Tibial nerve (tissue), 3 donors: Measurements from ENCODE around the gene NMNAT1.

Experiments used
- POLR2A ChIP-seq, 2 donors: fragments of 450-650 bp; IDR thresholded peaks; one replicate each; pipeline ENCODE4 v1.6.1; 2017; ENCODE audit warnings: antibody characterized with exemption in 2 of 2, mild to moderate bottlenecking in 2 of 2, moderate library complexity in 2 of 2
- TF ChIP-seq, protein P1 (sequence below), 5 experiments: fragments of 200-600 bp in 3 of 5; fragments of 450-650 bp in 2 of 5; sonication (generic) in 3 of 5; IDR thresholded peaks; one replicate each; pipeline ENCODE4 v1.5.1; 2016 to 2019; ENCODE audit warnings: antibody characterized with exemption in 5 of 5, mild to moderate bottlenecking in 3 of 5, moderate library complexity in 2 of 5

DNA sequence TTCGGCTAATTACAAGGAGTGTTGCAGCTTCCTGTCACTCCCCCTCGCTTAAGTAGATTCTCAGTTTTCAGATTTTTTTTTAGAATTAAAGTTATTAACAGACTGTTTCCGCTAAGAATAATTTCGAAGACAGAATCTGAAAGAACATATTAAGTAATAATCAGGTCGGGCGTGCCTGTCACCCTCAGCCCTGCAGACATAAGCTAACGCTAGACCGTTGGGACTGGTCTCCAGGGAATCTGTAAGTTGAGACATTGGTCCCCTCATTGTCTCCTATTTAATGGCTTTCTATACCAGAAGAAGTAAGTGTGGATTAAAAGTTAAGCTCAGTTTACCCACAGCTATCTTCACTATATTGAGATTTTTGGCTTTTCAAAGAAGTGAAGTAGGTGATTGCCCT, 14.5 kb downstream of the NMNAT1 start:
- TF ChIP-seq, protein P1, sequence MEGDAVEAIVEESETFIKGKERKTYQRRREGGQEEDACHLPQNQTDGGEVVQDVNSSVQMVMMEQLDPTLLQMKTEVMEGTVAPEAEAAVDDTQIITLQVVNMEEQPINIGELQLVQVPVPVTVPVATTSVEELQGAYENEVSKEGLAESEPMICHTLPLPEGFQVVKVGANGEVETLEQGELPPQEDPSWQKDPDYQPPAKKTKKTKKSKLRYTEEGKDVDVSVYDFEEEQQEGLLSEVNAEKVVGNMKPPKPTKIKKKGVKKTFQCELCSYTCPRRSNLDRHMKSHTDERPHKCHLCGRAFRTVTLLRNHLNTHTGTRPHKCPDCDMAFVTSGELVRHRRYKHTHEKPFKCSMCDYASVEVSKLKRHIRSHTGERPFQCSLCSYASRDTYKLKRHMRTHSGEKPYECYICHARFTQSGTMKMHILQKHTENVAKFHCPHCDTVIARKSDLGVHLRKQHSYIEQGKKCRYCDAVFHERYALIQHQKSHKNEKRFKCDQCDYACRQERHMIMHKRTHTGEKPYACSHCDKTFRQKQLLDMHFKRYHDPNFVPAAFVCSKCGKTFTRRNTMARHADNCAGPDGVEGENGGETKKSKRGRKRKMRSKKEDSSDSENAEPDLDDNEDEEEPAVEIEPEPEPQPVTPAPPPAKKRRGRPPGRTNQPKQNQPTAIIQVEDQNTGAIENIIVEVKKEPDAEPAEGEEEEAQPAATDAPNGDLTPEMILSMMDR (IDR thresholded peaks at IDR 0.05): no peak
- TF ChIP-seq POLR2A (IDR thresholded peaks at IDR 0.05): no peak
